Measurements from ENCODE around the gene CLDN10.

- TF ChIP-seq, protein P1, sequence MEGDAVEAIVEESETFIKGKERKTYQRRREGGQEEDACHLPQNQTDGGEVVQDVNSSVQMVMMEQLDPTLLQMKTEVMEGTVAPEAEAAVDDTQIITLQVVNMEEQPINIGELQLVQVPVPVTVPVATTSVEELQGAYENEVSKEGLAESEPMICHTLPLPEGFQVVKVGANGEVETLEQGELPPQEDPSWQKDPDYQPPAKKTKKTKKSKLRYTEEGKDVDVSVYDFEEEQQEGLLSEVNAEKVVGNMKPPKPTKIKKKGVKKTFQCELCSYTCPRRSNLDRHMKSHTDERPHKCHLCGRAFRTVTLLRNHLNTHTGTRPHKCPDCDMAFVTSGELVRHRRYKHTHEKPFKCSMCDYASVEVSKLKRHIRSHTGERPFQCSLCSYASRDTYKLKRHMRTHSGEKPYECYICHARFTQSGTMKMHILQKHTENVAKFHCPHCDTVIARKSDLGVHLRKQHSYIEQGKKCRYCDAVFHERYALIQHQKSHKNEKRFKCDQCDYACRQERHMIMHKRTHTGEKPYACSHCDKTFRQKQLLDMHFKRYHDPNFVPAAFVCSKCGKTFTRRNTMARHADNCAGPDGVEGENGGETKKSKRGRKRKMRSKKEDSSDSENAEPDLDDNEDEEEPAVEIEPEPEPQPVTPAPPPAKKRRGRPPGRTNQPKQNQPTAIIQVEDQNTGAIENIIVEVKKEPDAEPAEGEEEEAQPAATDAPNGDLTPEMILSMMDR (conservative IDR thresholded peaks at IDR 0.05) = no peak
- no peak for TF ChIP-seq ZFX (IDR thresholded peaks at IDR 0.05)
Observed at GRCh38 chr13:95564733-95565291, 12.3 kb downstream of the CLDN10 start.

Measured in C4-2B (cell line).